Peyer's patch (tissue), 4 donors: ENCODE results near the gene PNLIPRP1.

Experiments used
- CTCF ChIP-seq, 6 experiments: fragments of 450-650 bp in 4 of 6; fragments of 200-600 bp in 2 of 6; sonication (generic) in 1 of 6; IDR thresholded peaks; one replicate each; pipeline ENCODE4 v1.5.1; 2017 to 2019; ENCODE audit warnings: antibody characterized with exemption in 6 of 6, mild to moderate bottlenecking in 3 of 6, moderate library complexity in 1 of 6
- POLR2A ChIP-seq, 2 donors: fragments of 450-650 bp; IDR thresholded peaks; one replicate each; pipeline ENCODE4 v1.5.1; 2017; ENCODE audit warnings: antibody characterized with exemption in 2 of 2, mild to moderate bottlenecking in 2 of 2, moderate library complexity in 2 of 2

DNA sequence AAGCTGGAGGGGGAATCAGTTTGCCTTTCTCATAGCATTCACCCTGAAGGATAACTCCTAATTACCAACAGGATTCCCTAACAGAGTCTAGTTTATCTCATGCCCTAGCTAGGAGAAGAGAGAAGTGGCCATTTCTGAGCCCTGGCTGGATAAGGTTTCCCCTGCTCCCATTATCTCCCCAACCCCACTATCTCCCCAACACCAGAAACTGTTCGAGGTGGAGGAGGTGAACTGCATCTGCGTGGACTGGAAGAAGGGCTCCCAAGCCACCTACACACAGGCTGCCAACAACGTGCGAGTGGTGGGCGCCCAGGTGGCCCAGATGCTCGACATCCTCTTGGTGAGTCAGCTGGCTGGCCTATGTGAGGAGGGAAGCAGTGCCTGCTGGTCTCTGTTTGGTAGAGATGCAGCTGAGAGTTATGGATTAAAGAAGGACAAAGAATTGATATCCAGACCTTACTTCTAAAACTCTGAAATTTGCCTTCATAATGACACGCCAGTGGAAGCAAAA lies 3.8 kb downstream of the PNLIPRP1 start:
- no peak for TF ChIP-seq CTCF (IDR thresholded peaks at IDR 0.05)
- no peak for TF ChIP-seq POLR2A (IDR thresholded peaks at IDR 0.05)
